ENCODE data around the gene RBMY1E.
"Not testable (repeated sequence)": the region's sequence is repeated elsewhere in the genome, so short reads cannot be mapped to it uniquely, and the experiment has no call there.

Gene RBMY1E

GRCh38 chrY:21917932-21918331 is at the start of gene RBMY1E:
RBMY1E (minus strand) TSS chrY:21918032; CDS start chrY:21916054, 1,978 bp downstream.
- DNase-seq: not testable (repeated sequence)

- DNase-seq: not testable (repeated sequence)
Observed at GRCh38 chrY:21894426-21894825, 23.4 kb downstream of the RBMY1E start, which contains the start of gene RBMY1D. RBMY1D (minus strand) TSS chrY:21894526; CDS start chrY:21892513, 2,013 bp downstream.

- not testable (repeated sequence) for DNase-seq
Observed at GRCh38 chrY:21869407-21870076, 48.3 kb downstream of the RBMY1E start.

All from NCI-H1092 treated with DMSO at 0.1 percent for 48 hours (cell line).